Measurements from ENCODE around the gene UBE2R2. TPM values are rescaled to one million over a fixed set of nuclear protein-coding genes. Genes with fewer than 3 reads are reported as not detected.
"Not testable (repeated sequence)": the region's sequence is repeated elsewhere in the genome, so short reads cannot be mapped to it uniquely, and the experiment has no call there.

UBE2R2 gene, protein sequence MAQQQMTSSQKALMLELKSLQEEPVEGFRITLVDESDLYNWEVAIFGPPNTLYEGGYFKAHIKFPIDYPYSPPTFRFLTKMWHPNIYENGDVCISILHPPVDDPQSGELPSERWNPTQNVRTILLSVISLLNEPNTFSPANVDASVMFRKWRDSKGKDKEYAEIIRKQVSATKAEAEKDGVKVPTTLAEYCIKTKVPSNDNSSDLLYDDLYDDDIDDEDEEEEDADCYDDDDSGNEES
- total RNA-seq (10 to 100 TPM; 48.0 to 62.9 (median 52.2) TPM), polyA plus RNA-seq (10 to 100 TPM; 20.3 to 52.3 (median 37.5) TPM)
- long read RNA-seq, donor 1, full-length matches to known transcripts, result 67 of 76 reads
- long read RNA-seq, donor 1, partial matches to known transcripts, result 3 of 76 reads
- long read RNA-seq, donor 1, other reads (novel, unspliced or antisense), result 6 of 76 reads
- long read RNA-seq, donor 2, full-length matches to known transcripts, result 245 of 285 reads
- long read RNA-seq, donor 2, partial matches to known transcripts, result 11 of 285 reads
- long read RNA-seq, donor 2, other reads (novel, unspliced or antisense), result 29 of 285 reads

DNA sequence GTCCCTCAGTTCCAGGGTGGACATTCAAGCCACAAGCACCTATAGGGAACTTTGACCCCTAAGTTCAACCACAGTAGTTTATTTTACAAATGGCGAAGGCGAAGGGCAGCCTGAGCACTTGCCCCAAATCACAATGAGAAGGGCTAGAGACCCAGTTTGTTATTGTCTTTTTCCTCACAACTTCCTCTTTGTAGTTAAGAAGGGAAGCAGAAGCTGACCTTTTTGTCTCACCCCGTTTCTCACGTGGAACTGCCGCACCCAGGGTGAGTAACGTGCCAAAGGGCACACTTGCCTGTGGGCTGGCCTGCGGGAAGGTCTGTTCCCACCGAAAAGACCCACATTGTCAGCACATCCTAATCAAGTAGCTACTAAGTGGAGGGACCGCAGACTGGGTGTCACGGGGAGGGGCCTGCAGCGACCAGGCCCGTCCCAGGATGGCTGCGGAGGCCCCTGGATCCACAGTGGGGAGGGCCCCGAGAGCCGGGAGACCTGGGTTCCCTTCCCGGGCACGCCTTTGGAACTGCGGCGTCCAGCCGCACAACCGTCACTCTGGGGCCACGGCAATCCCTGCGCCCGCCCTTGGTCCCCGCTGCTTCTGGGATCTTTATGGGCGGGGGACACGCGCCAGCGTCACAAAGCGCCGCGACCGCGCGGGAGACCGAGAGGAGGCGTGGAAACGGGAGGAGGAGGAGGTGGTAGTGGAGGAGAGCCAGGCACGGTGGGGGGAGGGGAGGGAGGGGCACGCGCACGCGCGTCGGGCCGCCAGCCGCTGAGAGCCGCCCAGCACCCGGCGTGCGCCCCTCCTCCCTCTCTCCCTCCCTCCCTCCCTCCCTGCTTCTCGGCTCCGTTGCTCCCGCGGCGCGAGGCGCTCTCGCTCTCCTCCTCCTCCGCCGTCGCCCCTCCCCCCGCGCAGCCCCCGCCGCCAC is at the start of gene UBE2R2:
TSS of gene UBE2R2 (plus strand) at position 834 of the 926 bp plus-strand sequence. CDS start 598 bp downstream, outside the sequence.
- 3 to 6% (median 6%) methylated on average over 25 to 64 of the region's 66 CpGs for WGBS, 3 donors
- no peak for TF ChIP-seq CTCF (IDR thresholded peaks at IDR 0.05)
- peak within 1 kb of the TSS; percentile 98 for H3K27ac ChIP-seq
- H3K4me1 ChIP-seq, result peaks cover 48% of the 10 kb centered on the region
- intact Hi-C loops (cut with DNase I), result loop anchor here in 1 of 2 donors (10.0 kb wide), 1 partner anchor 258 kb away; no protein-coding TSS in a partner anchor
- H3K36me3 ChIP-seq (ENCODE audit: insufficient read depth in 1 of 2, low read depth in 1 of 2), result no peaks in the 10 kb centered on the region
- ATAC-seq (peak; percentile 79 to 88 (median 86)), DNase-seq (peak; percentile 91 to 95)
- H3K4me3 ChIP-seq, result peak within 1 kb of the TSS; percentile 93
- H3K9me3 ChIP-seq, result no peaks in the 10 kb centered on the region
- H3K27me3 ChIP-seq (ENCODE audit: insufficient read depth in 3 of 3, low read length in 2 of 3), result no peaks in the 10 kb centered on the region

GRCh38 chr9:33770156-33770880 is 46.6 kb upstream of the UBE2R2 start:
- H3K27ac ChIP-seq; H3K4me1 ChIP-seq; intact Hi-C loops (cut with DNase I); H3K27me3 ChIP-seq (ENCODE audit: insufficient read depth in 3 of 3, low read length in 2 of 3); ATAC-seq; H3K9me3 ChIP-seq; DNase-seq; H3K36me3 ChIP-seq (ENCODE audit: insufficient read depth in 1 of 2, low read depth in 1 of 2); H3K4me3 ChIP-seq: not testable (repeated sequence)
- WGBS, 3 donors, result 89 to 98% (median 92%) methylated on average over 3 of the region's 3 CpGs

DNA sequence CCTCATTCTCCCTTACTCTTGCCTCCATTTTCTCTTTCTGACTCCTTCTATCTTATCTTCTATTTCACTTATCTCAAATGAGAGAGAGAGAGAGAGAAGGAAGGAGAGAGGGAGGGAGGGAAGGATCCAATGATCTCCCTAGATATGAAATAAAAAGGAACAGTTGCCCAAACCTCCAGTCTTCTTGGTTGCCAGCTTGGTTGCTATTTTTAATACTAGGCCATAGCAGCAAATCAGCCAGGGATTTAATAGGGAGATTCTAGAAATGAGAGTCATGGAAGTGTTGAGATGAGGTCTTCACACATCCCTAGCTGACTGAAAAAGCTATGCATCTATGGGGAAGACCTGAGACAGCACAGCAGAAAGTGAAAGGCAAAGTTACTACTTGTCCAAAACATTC is 43.8 kb upstream of the UBE2R2 start:
- H3K27me3 ChIP-seq (ENCODE audit: insufficient read depth in 3 of 3, low read length in 2 of 3); H3K4me3 ChIP-seq; H3K4me1 ChIP-seq; H3K36me3 ChIP-seq (ENCODE audit: insufficient read depth in 1 of 2, low read depth in 1 of 2); H3K27ac ChIP-seq; intact Hi-C loops (cut with DNase I); DNase-seq; H3K9me3 ChIP-seq: not testable (repeated sequence)
- peak in 1 of 4 donors; percentile 54 for ATAC-seq

DNA sequence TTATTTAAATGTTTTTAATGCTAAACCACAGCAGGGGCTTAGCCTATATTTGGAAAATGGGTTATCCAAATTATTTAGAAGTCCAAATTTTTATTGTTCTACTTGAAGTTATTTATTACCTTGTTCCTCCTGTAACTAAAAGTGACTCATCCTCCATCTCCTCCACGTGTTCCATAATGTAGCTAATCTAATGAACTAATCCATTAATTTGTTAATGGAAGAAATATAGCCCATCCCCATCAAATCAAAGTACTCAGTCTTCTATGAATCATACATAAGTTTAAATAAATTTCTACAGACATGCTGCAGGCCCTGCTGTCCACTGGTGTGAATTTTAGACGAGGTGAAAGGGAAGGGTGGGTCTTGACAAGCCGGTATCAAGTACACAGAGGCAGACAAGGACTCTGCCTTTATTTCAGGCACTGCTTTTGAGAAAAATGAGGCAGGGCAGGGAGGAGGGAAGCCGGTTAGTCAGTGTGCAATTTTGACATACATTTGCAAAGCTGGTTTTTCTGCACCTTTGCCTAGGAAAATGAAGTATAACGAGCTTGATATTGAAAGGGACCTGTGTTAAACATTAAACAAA is 42.8 kb upstream of the UBE2R2 start:
- intact Hi-C loops (cut with DNase I), result not testable (repeated sequence)

DNA sequence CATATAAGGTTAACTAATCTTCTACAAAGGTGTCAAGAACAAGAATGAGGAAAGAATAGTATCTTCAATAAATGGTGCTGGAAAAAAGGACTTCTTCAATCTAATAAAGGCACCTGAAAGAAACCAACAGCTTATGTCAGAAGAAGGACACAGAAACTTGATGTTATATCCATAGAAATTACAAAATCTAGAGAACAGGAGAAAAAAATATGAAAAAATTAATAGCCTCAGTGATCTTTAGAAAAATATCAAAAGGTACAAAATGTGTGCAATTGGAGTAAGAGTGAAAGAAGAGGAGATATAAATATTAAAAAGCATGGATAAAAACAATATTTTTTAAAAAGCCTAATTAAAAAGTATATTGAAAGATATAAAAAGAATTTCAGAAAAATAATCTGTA is 40.4 kb upstream of the UBE2R2 start:
- ATAC-seq (no peak), DNase-seq (no peak)
- Histone ChIP-seq H3K4me3 (no peak overlapping the region), H3K36me3 (ENCODE audit: insufficient read depth in 1 of 2, low read depth in 1 of 2) (no peaks in the 10 kb centered on the region), H3K27ac (no peak overlapping the region), H3K4me1 (no peaks in the 10 kb centered on the region), H3K27me3 (ENCODE audit: insufficient read depth in 3 of 3, low read length in 2 of 3) (no peaks in the 10 kb centered on the region), H3K9me3 (no peaks in the 10 kb centered on the region)
- TF ChIP-seq CTCF (IDR thresholded peaks at IDR 0.05), result no peak
- intact Hi-C loops (cut with DNase I), result no loop called here

More for the DNA sequence above, 42.8 kb upstream of the UBE2R2 start:
- not testable (repeated sequence) for H3K36me3 ChIP-seq (ENCODE audit: insufficient read depth in 1 of 2, low read depth in 1 of 2); DNase-seq; H3K4me1 ChIP-seq; H3K27me3 ChIP-seq (ENCODE audit: insufficient read depth in 3 of 3, low read length in 2 of 3); H3K4me3 ChIP-seq; ATAC-seq; H3K9me3 ChIP-seq; H3K27ac ChIP-seq
- 72 to 79% (median 75%) methylated on average over 5 of the region's 5 CpGs for WGBS, 3 donors

All from psoas muscle (tissue), 8 donors.